HG03025 (cell line): Measurements from ENCODE around the gene PLXNB3.
A peak's percentile ranks its signal among the peaks of the same experiment; 100 is the strongest.
"Not testable (repeated sequence)": the region's sequence is repeated elsewhere in the genome, so short reads cannot be mapped to it uniquely, and the experiment has no call there.

Experiments used
- ATAC-seq: cut with Tn5 transposase; IDR thresholded peaks from one replicate; pipeline ENCODE4 v1.9.1; 2021; ENCODE audit warnings: mild to moderate bottlenecking, moderate library complexity; ENCODE audit not compliant: unreplicated experiment, low FRiP score

Gene PLXNB3

GRCh38 chrX:153763989-153764755, at the start of gene PLXNB3:
PLXNB3 (plus strand) TSS chrX:153764249; CDS start chrX:153765536, 1,287 bp downstream.
- ATAC-seq, result no peak

- no peak for ATAC-seq
Measured at GRCh38 chrX:153714256-153714655, 49.8 kb upstream of the PLXNB3 start.

GRCh38 chrX:153717445-153717844, 46.6 kb upstream of the PLXNB3 start:
- ATAC-seq, result no peak

- ATAC-seq, result no peak
Measured at GRCh38 chrX:153719238-153719637, 44.8 kb upstream of the PLXNB3 start.

- ATAC-seq, result no peak
Measured at GRCh38 chrX:153719701-153720100, 44.3 kb upstream of the PLXNB3 start.

GRCh38 chrX:153722704-153723350, 41.2 kb upstream of the PLXNB3 start:
- no peak for ATAC-seq

- ATAC-seq, result peak; percentile 26
Measured at GRCh38 chrX:153723351-153724251, 40.4 kb upstream of the PLXNB3 start.

- ATAC-seq, result peak; percentile 48
Measured at GRCh38 chrX:153724252-153725038, 39.6 kb upstream of the PLXNB3 start, which contains the start of the genes ABCD1 and BCAP31. ABCD1 (plus strand) TSS chrX:153724856; CDS start chrX:153725267, 411 bp downstream. BCAP31 (minus strand) TSS chrX:153724387; CDS start chrX:153723244, 1,143 bp downstream.

- no peak for ATAC-seq
Measured at GRCh38 chrX:153725039-153725831, 38.8 kb upstream of the PLXNB3 start.

- ATAC-seq, result no peak
Measured at GRCh38 chrX:153725832-153726285, 38.2 kb upstream of the PLXNB3 start.

- ATAC-seq, result no peak
Measured at GRCh38 chrX:153726286-153727122, 37.5 kb upstream of the PLXNB3 start.

- ATAC-seq, result no peak
Measured at GRCh38 chrX:153727123-153727931, 36.7 kb upstream of the PLXNB3 start.

- no peak for ATAC-seq
Measured at GRCh38 chrX:153728095-153728494, 36.0 kb upstream of the PLXNB3 start.

GRCh38 chrX:153728951-153729631, 35.0 kb upstream of the PLXNB3 start:
- no peak for ATAC-seq

- ATAC-seq, result not testable (repeated sequence)
Measured at GRCh38 chrX:153730115-153730514, 33.9 kb upstream of the PLXNB3 start.

GRCh38 chrX:153731117-153731844, 32.8 kb upstream of the PLXNB3 start:
- ATAC-seq, result no peak
